Hepatic stellate cell (primary cell): ENCODE results near the gene TNKS2.

ENCODE experiments used
- DNase-seq: peaks from one replicate; pipeline ENCODE4 v3.0.0; 2011; ENCODE audit warnings: low spot score

Gene TNKS2

GRCh38 chr10:91909117-91909677 is 111.0 kb downstream of the TNKS2 start, which contains the start of gene FGFBP3:
FGFBP3 (minus strand) TSS chr10:91909486; CDS start chr10:91908969, 517 bp downstream.
- no peak for DNase-seq

- DNase-seq: no peak
These were observed 112.2 kb downstream of the TNKS2 start for GRCh38 chr10:91910467-91910866.
